Esophagus squamous epithelium (tissue), 4 donors: ENCODE measurements around the gene TTC3.

Source experiments
- POLR2A ChIP-seq, 4 donors: fragments of 450-650 bp; IDR thresholded peaks; one replicate each; pipeline ENCODE4 v1.6.1; 2017; ENCODE audit warnings: antibody characterized with exemption in 4 of 4, mild to moderate bottlenecking in 4 of 4, moderate library complexity in 3 of 4
- TF ChIP-seq, protein P1 (sequence below), 6 experiments: fragments of 450-650 bp in 4 of 6; fragments of 200-600 bp in 2 of 6; sonication (generic) in 2 of 6; IDR thresholded peaks; one replicate each; pipeline ENCODE4 v1.5.1; 2016 to 2019; ENCODE audit warnings: antibody characterized with exemption in 6 of 6, mild to moderate bottlenecking in 4 of 6, moderate library complexity in 4 of 6

GRCh38 chr21:37119421-37120218 lies 46.6 kb downstream of the TTC3 start:
- no peak for TF ChIP-seq POLR2A (IDR thresholded peaks at IDR 0.05)
- TF ChIP-seq, protein P1, sequence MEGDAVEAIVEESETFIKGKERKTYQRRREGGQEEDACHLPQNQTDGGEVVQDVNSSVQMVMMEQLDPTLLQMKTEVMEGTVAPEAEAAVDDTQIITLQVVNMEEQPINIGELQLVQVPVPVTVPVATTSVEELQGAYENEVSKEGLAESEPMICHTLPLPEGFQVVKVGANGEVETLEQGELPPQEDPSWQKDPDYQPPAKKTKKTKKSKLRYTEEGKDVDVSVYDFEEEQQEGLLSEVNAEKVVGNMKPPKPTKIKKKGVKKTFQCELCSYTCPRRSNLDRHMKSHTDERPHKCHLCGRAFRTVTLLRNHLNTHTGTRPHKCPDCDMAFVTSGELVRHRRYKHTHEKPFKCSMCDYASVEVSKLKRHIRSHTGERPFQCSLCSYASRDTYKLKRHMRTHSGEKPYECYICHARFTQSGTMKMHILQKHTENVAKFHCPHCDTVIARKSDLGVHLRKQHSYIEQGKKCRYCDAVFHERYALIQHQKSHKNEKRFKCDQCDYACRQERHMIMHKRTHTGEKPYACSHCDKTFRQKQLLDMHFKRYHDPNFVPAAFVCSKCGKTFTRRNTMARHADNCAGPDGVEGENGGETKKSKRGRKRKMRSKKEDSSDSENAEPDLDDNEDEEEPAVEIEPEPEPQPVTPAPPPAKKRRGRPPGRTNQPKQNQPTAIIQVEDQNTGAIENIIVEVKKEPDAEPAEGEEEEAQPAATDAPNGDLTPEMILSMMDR (IDR thresholded peaks at IDR 0.05), result no peak
